IMR-90 (cell line): ENCODE data around the gene RBM44. TPM values are rescaled to one million over a fixed set of nuclear protein-coding genes. Genes with fewer than 3 reads are reported as not detected.

Experiments
- ATAC-seq: fragments of 200-7000 bp; cut with Tn5 transposase; 2 replicates; pipeline ENCODE4 v1.9.1; 2020; ENCODE audit warnings: low read depth, mild to moderate bottlenecking, moderate library complexity
- BruUV-seq: library from RNA; stranded (reverse); fragments of 400-500 nt; replicated peaks from 2 replicates; lab custom pipeline; 2021; lab: Mats Ljungman, UMichigan
- CTCF ChIA-PET: fragments of 300-600 bp; formaldehyde crosslinking; extraction: SDS; loops from one replicate; lab custom pipeline; 2021; ENCODE audit warnings: antibody characterized with exemption; lab: Yijun Ruan, JAX
- POLR2A ChIA-PET: fragments of 300-600 bp; sonication (Branson Sonifier 250); formaldehyde crosslinking; loops from one replicate; lab custom pipeline; 2022; ENCODE audit warnings: antibody characterized with exemption; ENCODE audit not compliant: unreplicated experiment; lab: Charles Lee
- DNase-seq: peaks from one replicate; pipeline ENCODE4 v3.0.0; 2013
- H2AFZ ChIP-seq: replicated peaks from 2 replicates; pipeline ENCODE3; 2013; ENCODE audit warnings: low read length, mild to moderate bottlenecking; ENCODE audit not compliant: poor library complexity
- H2AK5ac ChIP-seq: 2 replicates; pipeline ENCODE4 v1.6.1; 2013; ENCODE audit warnings: low read depth, low read length, inconsistent platforms
- H2AK9ac ChIP-seq: replicated peaks from 2 replicates; pipeline ENCODE3; 2013; ENCODE audit warnings: mild to moderate bottlenecking, low read depth, low read length, moderate library complexity; ENCODE audit not compliant: poor library complexity
- H2BK120ac ChIP-seq: 2 replicates; pipeline ENCODE4 v1.6.1; 2013; ENCODE audit warnings: low read depth, low read length, inconsistent platforms
- H2BK15ac ChIP-seq: 3 replicates; pipeline ENCODE4 v1.6.1; 2013; ENCODE audit warnings: low read depth, low read length, inconsistent platforms
- H2BK20ac ChIP-seq: 2 replicates; pipeline ENCODE4 v1.6.1; 2013; ENCODE audit warnings: low read depth, mild to moderate bottlenecking, inconsistent platforms, low read length, moderate library complexity
- H2BK5ac ChIP-seq: 2 replicates; pipeline ENCODE4 v1.6.1; 2013; ENCODE audit warnings: mild to moderate bottlenecking, low read depth, low read length, inconsistent platforms; ENCODE audit not compliant: poor library complexity, severe bottlenecking
- H3K14ac ChIP-seq: replicated peaks from 2 replicates; pipeline ENCODE4 v1.6.1; 2013; ENCODE audit warnings: low read depth, low read length, inconsistent platforms
- H3K18ac ChIP-seq: 2 replicates; pipeline ENCODE4 v1.6.1; 2013; ENCODE audit warnings: low read depth, low read length, control low read depth
- H3K23ac ChIP-seq: 2 replicates; pipeline ENCODE4 v1.6.1; 2013; ENCODE audit warnings: low read depth, low read length, inconsistent platforms
- H3K27ac ChIP-seq: 2 replicates; pipeline ENCODE4 v1.5.1; 2013; ENCODE audit warnings: mild to moderate bottlenecking, control low read depth, low read length; ENCODE audit not compliant: insufficient read depth
- H3K27me3 ChIP-seq: 2 replicates; pipeline ENCODE4 v1.6.1; 2013; ENCODE audit warnings: low read length; ENCODE audit not compliant: control insufficient read depth, insufficient read depth
- H3K36me3 ChIP-seq: 2 replicates; pipeline ENCODE4 v1.6.1; 2013; ENCODE audit warnings: low read length, mixed read lengths; ENCODE audit not compliant: control insufficient read depth, insufficient read depth
- H3K4ac ChIP-seq: 2 replicates; pipeline ENCODE4 v1.6.1; 2013; ENCODE audit warnings: low read depth, low read length, inconsistent platforms
- H3K4me1 ChIP-seq: 2 replicates; pipeline ENCODE4 v1.6.1; 2013; ENCODE audit warnings: low read length, mixed read lengths; ENCODE audit not compliant: control insufficient read depth, insufficient read depth
- H3K4me2 ChIP-seq: 2 replicates; pipeline ENCODE4 v1.6.1; 2013; ENCODE audit warnings: low read depth, mild to moderate bottlenecking, control low read depth, low read length, moderate library complexity
- H3K4me3 ChIP-seq: 2 replicates; pipeline ENCODE4 v1.5.1; 2013; ENCODE audit warnings: low read depth, mild to moderate bottlenecking, control low read depth, low read length, moderate library complexity; ENCODE audit not compliant: insufficient read depth
- H3K56ac ChIP-seq: 2 replicates; pipeline ENCODE4 v1.6.1; 2013; ENCODE audit warnings: low read length, inconsistent platforms; ENCODE audit not compliant: insufficient read depth; ENCODE audit errors: extremely low read depth
- H3K79me1 ChIP-seq, 2 experiments: 2 replicates each; pipeline ENCODE4 v1.6.1; 2013; ENCODE audit warnings: low read length in 2 of 2, inconsistent platforms in 1 of 2, low read depth in 1 of 2
- H3K9ac ChIP-seq: 2 replicates; pipeline ENCODE4 v1.6.1; 2013; ENCODE audit warnings: low read depth, low read length, control low read depth
- H3K9me1 ChIP-seq: 2 replicates; pipeline ENCODE4 v1.6.1; 2013; ENCODE audit warnings: low read length, inconsistent platforms; ENCODE audit not compliant: insufficient read depth
- H3K9me3 ChIP-seq: 2 replicates; pipeline ENCODE4 v1.6.1; 2013; ENCODE audit warnings: low read length; ENCODE audit not compliant: control insufficient read depth, insufficient read depth
- H4K20me1 ChIP-seq: 2 replicates; pipeline ENCODE4 v1.6.1; 2013; ENCODE audit warnings: low read length, inconsistent platforms; ENCODE audit not compliant: insufficient read depth
- H4K5ac ChIP-seq: 2 replicates; pipeline ENCODE4 v1.6.1; 2013; ENCODE audit warnings: mild to moderate bottlenecking, low read depth, low read length, control low read depth
- H4K8ac ChIP-seq, 2 experiments: 2 replicates each; pipeline ENCODE4 v1.6.1; 2013; ENCODE audit warnings: low read depth in 2 of 2, low read length in 2 of 2, control low read depth in 1 of 2, inconsistent platforms in 1 of 2
- H4K91ac ChIP-seq: 2 replicates; pipeline ENCODE4 v1.6.1; 2013; ENCODE audit warnings: low read depth, low read length, inconsistent platforms; ENCODE audit not compliant: insufficient read depth
- BHLHE40 ChIP-seq: fragments of 150-350 bp; IDR thresholded peaks from 2 replicates; pipeline ENCODE4 v1.6.1; 2016; ENCODE audit warnings: mild to moderate bottlenecking, low read depth, low read length
- CEBPB ChIP-seq: IDR thresholded peaks from 2 replicates; pipeline ENCODE4 v1.6.1; 2012; ENCODE audit warnings: low read depth, low read length, improper control_type of control experiment
- MAFK ChIP-seq: IDR thresholded peaks from 2 replicates; pipeline ENCODE4 v1.6.1; 2012; ENCODE audit warnings: low read depth, low read length, improper control_type of control experiment
- NFE2L2 ChIP-seq: fragments of 150-350 bp; IDR thresholded peaks from 2 replicates; pipeline ENCODE4 v1.6.1; 2016; ENCODE audit warnings: low read depth, mild to moderate bottlenecking, low read length
- POLR2A ChIP-seq: IDR thresholded peaks from 2 replicates; pipeline ENCODE4 v1.6.1; 2012; ENCODE audit warnings: mild to moderate bottlenecking, low read depth, low read length
- RAD21 ChIP-seq: IDR thresholded peaks from 2 replicates; pipeline ENCODE4 v1.6.1; 2012; ENCODE audit warnings: low read length, improper control_type of control experiment
- RCOR1 ChIP-seq: IDR thresholded peaks from 2 replicates; pipeline ENCODE4 v1.6.1; 2012; ENCODE audit warnings: mild to moderate bottlenecking, low read length, improper control_type of control experiment; ENCODE audit not compliant: insufficient replicate concordance
- WGBS, 2 experiments: methylation state at CpG; one replicate each; pipeline versions ENCODE4 v1.1.5 to v1.1.7; 2013; ENCODE audit warnings: missing lambda C conversion rate in 2 of 2; ENCODE audit not compliant: insufficient read length in 1 of 2; ENCODE audit errors: extremely low coverage in 2 of 2; 5-methylcytosine and 5-hydroxymethylcytosine counted together
- dilution Hi-C: fragments of 300-500 bp; cut with HindIII; formaldehyde crosslinking; loops from one replicate; pipeline ENCODE4 v1.14.3; 2018; ENCODE audit warnings: low sequenced_read_pairs; ENCODE audit not compliant: unreplicated experiment
- in situ Hi-C: fragments of 300-500 bp; cut with MboI; formaldehyde crosslinking; loops from 3 replicates; pipeline ENCODE4 v1.14.3; 2019; ENCODE audit warnings: low sequenced_read_pairs, inconsistent platforms, mixed read lengths
- intact Hi-C: fragments of 100-400 bp; cut with micrococcal nuclease; formaldehyde crosslinking; loops from 2 replicates; pipeline ENCODE4 v1.10.0; 2022
- polyA plus RNA-seq, 3 experiments: library from polyadenylated mRNA; depleted of rRNA; stranded (reverse); fragments of >200 nt; gene quantifications; 2 replicates each; pipeline ENCODE4 v1.2.3, GENCODE V29; 2012; ENCODE audit warnings: low replicate concordance in 1 of 3
- total RNA-seq: library from RNA; depleted of rRNA; stranded (reverse); fragments of >200 nt; gene quantifications from 2 replicates; pipeline ENCODE4 v1.2.3, GENCODE V29; 2012
- TF ChIP-seq, protein P1 (sequence below): fragments of 150-350 bp; IDR thresholded peaks from 2 replicates; pipeline ENCODE4 v1.6.1; 2016; ENCODE audit warnings: low read depth, mild to moderate bottlenecking, low read length, moderate library complexity, borderline replicate concordance

The RBM44 gene
- total and polyA plus RNA-seq, 2 of the 4 experiments (the other 2 are of a cell fraction) = 0.14 to 0.18 TPM

- intact Hi-C loops (no loop called here), in situ Hi-C loops (no loop called here), dilution Hi-C loops (no loop called here)
- no TSS peak for BruUV-seq
- Histone ChIP-seq H3K36me3 (peaks cover 35% of the 10 kb centered on the region), H3K27me3 (no peaks in the 10 kb centered on the region), H2AK5ac (peak overlapping the region; percentile 91), H3K4me2 (no peak overlapping the region), H4K8ac (peak overlapping the region in 1 of 2 experiments; percentile 64; a peak in 2 of 4 replicates), H2AK9ac (no peak overlapping the region), H2BK15ac (peak overlapping the region; percentile 50; the same call in 2 of the 3 replicates), H2BK120ac (peak overlapping the region; percentile 61; the same call in 1 of the 2 replicates), H3K9me1 (peaks cover 22% of the 10 kb centered on the region), H3K79me1 (peaks cover 24 to 51% of the 10 kb centered on the region in 2 experiments; a peak in 3 of 4 replicates), H3K14ac (peak overlapping the region; percentile 43; the same call in 1 of the 2 replicates), H3K9me3 (no peaks in the 10 kb centered on the region), H2BK20ac (peak overlapping the region; percentile 20; the same call in 1 of the 2 replicates), H3K9ac (no peak overlapping the region), H4K91ac (peak overlapping the region; percentile 26; the same call in 1 of the 2 replicates), H3K23ac (no peak overlapping the region; the same call in 1 of the 2 replicates), H3K18ac (peak overlapping the region; percentile 49; the same call in 1 of the 2 replicates), H2AFZ (no peak overlapping the region), H3K27ac (peak overlapping the region; percentile 15; the same call in 1 of the 2 replicates), H3K4me1 (peaks cover 24% of the 10 kb centered on the region), H2BK5ac (peak overlapping the region; percentile 69), H3K4ac (peak overlapping the region; percentile 62), H4K5ac (peak overlapping the region; percentile 70; the same call in 1 of the 2 replicates), H3K4me3 (no peak overlapping the region), H4K20me1 (peaks cover 5% of the 10 kb centered on the region), H3K56ac (no peak overlapping the region)
- TF ChIP-seq RAD21 (no peak), NFE2L2 (no peak), MAFK (no peak), BHLHE40 (no peak), RCOR1 (no peak), POLR2A (no peak), CEBPB (no peak)
- TF ChIP-seq, protein P1, sequence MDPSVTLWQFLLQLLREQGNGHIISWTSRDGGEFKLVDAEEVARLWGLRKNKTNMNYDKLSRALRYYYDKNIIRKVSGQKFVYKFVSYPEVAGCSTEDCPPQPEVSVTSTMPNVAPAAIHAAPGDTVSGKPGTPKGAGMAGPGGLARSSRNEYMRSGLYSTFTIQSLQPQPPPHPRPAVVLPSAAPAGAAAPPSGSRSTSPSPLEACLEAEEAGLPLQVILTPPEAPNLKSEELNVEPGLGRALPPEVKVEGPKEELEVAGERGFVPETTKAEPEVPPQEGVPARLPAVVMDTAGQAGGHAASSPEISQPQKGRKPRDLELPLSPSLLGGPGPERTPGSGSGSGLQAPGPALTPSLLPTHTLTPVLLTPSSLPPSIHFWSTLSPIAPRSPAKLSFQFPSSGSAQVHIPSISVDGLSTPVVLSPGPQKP = no peak
- CTCF ChIA-PET = interaction anchor here (0.5 kb wide), 1 partner anchor 19 kb away, joined by 4 read pairs; no protein-coding TSS in a partner anchor
- no peak for ATAC-seq
- DNase-seq = no peak
- WGBS, 2 experiments = 94% methylated on average over 5 of the region's 23 CpGs; no CpG with 5 or more reads in 1 of the 2 experiments
- POLR2A ChIA-PET = no interaction called here
Measured at GRCh38 chr2:237760506-237761502, 37.8 kb upstream of the RBM44 start.
